OCI-LY1 (cell line): ENCODE data around the gene ADD2.

Experiments
- H2AFZ ChIP-seq: fragments of 200-600 bp; sonication (generic), shearing (Covaris generic); 2 replicates; pipeline ENCODE4 v1.6.0; 2014; ENCODE audit warnings: antibody characterized with exemption, mild to moderate bottlenecking, low read length
- H3F3A ChIP-seq: fragments of 200-600 bp; sonication (generic), shearing (Covaris generic); 2 replicates; pipeline ENCODE4 v1.6.0; 2014; ENCODE audit warnings: mild to moderate bottlenecking, antibody characterized with exemption, low read length, moderate library complexity; ENCODE audit not compliant: insufficient read depth
- H3K27ac ChIP-seq: fragments of 200-600 bp; sonication (generic); 2 replicates; pipeline ENCODE4 v1.5.1; 2014; ENCODE audit warnings: low read length, mixed run types, mild to moderate bottlenecking, low read depth; ENCODE audit not compliant: poor library complexity, severe bottlenecking
- H3K27me3 ChIP-seq: fragments of 200-600 bp; sonication (generic); 2 replicates; pipeline ENCODE4 v1.6.0; 2014; ENCODE audit warnings: antibody characterized with exemption, mild to moderate bottlenecking, low read length, moderate library complexity; ENCODE audit not compliant: insufficient read depth
- H3K36me3 ChIP-seq: fragments of 200-600 bp; sonication (generic); 2 replicates; pipeline ENCODE4 v1.6.1; 2014; ENCODE audit warnings: mild to moderate bottlenecking, antibody characterized with exemption, low read length, moderate library complexity, mixed read lengths; ENCODE audit not compliant: insufficient read depth
- H3K4me1 ChIP-seq: fragments of 200-600 bp; sonication (generic); 2 replicates; pipeline ENCODE4 v1.5.1; 2014; ENCODE audit warnings: mild to moderate bottlenecking, low read length, moderate library complexity; ENCODE audit not compliant: insufficient read depth, severe bottlenecking
- H3K4me2 ChIP-seq: fragments of 200-600 bp; sonication (generic), shearing (Covaris generic); 2 replicates; pipeline ENCODE4 v1.6.1; 2014; ENCODE audit warnings: low read length
- H3K4me3 ChIP-seq: fragments of 200-600 bp; sonication (generic); 2 replicates; pipeline ENCODE4 v1.5.1; 2014; ENCODE audit warnings: low read length, low read depth, mild to moderate bottlenecking, mixed read lengths; ENCODE audit not compliant: poor library complexity, severe bottlenecking
- H3K79me2 ChIP-seq: fragments of 200-600 bp; shearing (Covaris generic); 2 replicates; pipeline ENCODE4 v1.6.1; 2016; ENCODE audit warnings: mixed run types, low read length, mixed read lengths; ENCODE audit not compliant: insufficient read depth
- H3K9ac ChIP-seq: fragments of 200-600 bp; sonication (generic), shearing (Covaris generic); 2 replicates; pipeline ENCODE4 v1.6.1; 2014; ENCODE audit warnings: mild to moderate bottlenecking, low read length, mixed read lengths
- H3K9me2 ChIP-seq: fragments of 200-600 bp; sonication (generic), shearing (Covaris generic); 2 replicates; pipeline ENCODE4 v1.6.1; 2014; ENCODE audit warnings: low read depth, mild to moderate bottlenecking, low read length, mixed read lengths
- H3K9me3 ChIP-seq: fragments of 200-600 bp; shearing (Covaris generic); 2 replicates; pipeline ENCODE4 v1.6.1; 2014; ENCODE audit warnings: low read length, mixed read lengths
- H4K20me1 ChIP-seq: fragments of 200-600 bp; sonication (generic), shearing (Covaris generic); 2 replicates; pipeline ENCODE4 v1.6.0; 2016; ENCODE audit warnings: mild to moderate bottlenecking, low read length; ENCODE audit not compliant: insufficient read depth
- EZH2 ChIP-seq: fragments of 200-600 bp; sonication (generic), shearing (Covaris generic); IDR thresholded peaks from 2 replicates; pipeline ENCODE4 v1.8.0; 2017; ENCODE audit warnings: borderline replicate concordance, mixed run types, mild to moderate bottlenecking, antibody characterized with exemption, low read length, moderate library complexity, mixed read lengths
- TF ChIP-seq, protein P1 (sequence below): fragments of 200-600 bp; sonication (generic), shearing (Covaris generic); IDR thresholded peaks from 2 replicates; pipeline ENCODE4 v1.5.1; 2017; ENCODE audit warnings: mild to moderate bottlenecking, antibody characterized with exemption, low read length, moderate library complexity, mixed read lengths

Gene ADD2

DNA sequence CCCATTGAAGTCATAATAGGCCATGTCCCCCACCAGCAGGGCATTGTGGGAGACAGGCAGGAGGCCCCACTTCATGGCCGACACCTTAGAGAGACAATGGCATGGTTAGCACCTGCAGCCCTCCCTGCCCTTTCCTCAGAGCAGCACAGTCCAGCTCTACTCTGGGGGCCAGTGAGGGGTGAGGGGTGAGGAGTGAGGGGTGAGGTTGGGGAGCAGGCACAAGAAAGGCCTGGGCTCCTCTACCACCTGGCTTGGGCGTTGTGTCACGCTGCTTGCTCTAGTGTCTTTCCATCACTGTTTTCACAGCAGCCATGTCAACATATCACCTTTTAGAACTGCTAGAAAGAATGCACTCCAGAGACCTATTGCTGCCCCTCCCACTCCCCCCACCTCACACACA is 77.2 kb downstream of the ADD2 start:
- no peak overlapping the region for H3K9ac ChIP-seq
- no peak overlapping the region for H3K27ac ChIP-seq
- no peaks in the 10 kb centered on the region for H3K79me2 ChIP-seq
- no peaks in the 10 kb centered on the region for H3K9me3 ChIP-seq
- no peaks in the 10 kb centered on the region for H3F3A ChIP-seq
- no peak overlapping the region for H3K4me3 ChIP-seq
- H2AFZ ChIP-seq, result no peak overlapping the region
- no peaks in the 10 kb centered on the region for H3K36me3 ChIP-seq
- TF ChIP-seq, protein P1, sequence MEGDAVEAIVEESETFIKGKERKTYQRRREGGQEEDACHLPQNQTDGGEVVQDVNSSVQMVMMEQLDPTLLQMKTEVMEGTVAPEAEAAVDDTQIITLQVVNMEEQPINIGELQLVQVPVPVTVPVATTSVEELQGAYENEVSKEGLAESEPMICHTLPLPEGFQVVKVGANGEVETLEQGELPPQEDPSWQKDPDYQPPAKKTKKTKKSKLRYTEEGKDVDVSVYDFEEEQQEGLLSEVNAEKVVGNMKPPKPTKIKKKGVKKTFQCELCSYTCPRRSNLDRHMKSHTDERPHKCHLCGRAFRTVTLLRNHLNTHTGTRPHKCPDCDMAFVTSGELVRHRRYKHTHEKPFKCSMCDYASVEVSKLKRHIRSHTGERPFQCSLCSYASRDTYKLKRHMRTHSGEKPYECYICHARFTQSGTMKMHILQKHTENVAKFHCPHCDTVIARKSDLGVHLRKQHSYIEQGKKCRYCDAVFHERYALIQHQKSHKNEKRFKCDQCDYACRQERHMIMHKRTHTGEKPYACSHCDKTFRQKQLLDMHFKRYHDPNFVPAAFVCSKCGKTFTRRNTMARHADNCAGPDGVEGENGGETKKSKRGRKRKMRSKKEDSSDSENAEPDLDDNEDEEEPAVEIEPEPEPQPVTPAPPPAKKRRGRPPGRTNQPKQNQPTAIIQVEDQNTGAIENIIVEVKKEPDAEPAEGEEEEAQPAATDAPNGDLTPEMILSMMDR, result no peak
- no peak for TF ChIP-seq EZH2
- no peaks in the 10 kb centered on the region for H3K9me2 ChIP-seq
- H4K20me1 ChIP-seq, result no peaks in the 10 kb centered on the region
- no peaks in the 10 kb centered on the region for H3K27me3 ChIP-seq
- no peak overlapping the region for H3K4me2 ChIP-seq
- no peaks in the 10 kb centered on the region for H3K4me1 ChIP-seq

DNA sequence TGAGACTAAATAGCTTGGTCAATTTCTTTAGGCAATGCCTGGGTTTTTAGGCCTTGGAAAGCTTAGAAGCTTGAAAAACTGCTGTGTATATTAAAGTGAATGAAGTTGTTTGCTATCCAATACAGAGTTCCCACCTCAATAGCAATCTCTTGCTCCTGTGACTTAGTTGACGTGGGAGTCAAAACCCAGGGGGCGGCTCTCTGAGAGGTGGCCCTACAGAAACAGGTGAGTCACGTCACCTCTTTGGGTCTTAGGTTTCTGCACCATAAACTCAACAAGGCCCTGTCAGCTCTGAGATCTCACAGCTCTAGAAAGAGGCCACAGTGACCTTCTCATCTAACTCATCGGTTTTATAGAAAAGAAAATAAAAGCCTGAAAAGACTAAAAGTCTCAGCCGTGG is 79.6 kb downstream of the ADD2 start:
- no peaks in the 10 kb centered on the region for H3K27me3 ChIP-seq
- H3K79me2 ChIP-seq, result no peaks in the 10 kb centered on the region
- no peaks in the 10 kb centered on the region for H3F3A ChIP-seq
- no peak overlapping the region for H3K4me2 ChIP-seq
- no peaks in the 10 kb centered on the region for H3K36me3 ChIP-seq
- no peaks in the 10 kb centered on the region for H4K20me1 ChIP-seq
- no peak overlapping the region for H2AFZ ChIP-seq
- no peak overlapping the region for H3K27ac ChIP-seq
- H3K4me1 ChIP-seq, result no peaks in the 10 kb centered on the region
- no peaks in the 10 kb centered on the region for H3K9me2 ChIP-seq
- no peak overlapping the region for H3K4me3 ChIP-seq
- TF ChIP-seq EZH2, result no peak
- TF ChIP-seq, protein P1, result no peak
- no peak overlapping the region for H3K9ac ChIP-seq
- H3K9me3 ChIP-seq, result no peaks in the 10 kb centered on the region

DNA sequence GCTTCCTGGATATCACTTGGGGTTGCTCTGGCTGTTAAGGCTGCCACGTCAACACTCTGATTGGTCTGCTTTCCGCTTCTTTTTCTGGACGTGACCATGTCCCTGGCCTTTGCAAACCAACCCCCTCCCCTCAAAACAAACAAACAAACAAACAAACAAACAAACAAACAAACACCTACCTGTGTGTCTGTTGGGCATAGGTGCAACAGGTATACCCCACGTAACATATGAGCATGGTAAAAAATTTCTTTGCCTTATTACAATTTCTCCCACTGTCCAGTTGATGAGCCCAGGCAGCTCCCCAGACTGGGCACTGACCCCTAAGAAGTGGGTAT is 80.6 kb downstream of the ADD2 start:
- Histone ChIP-seq H3K4me2 (no peak overlapping the region), H3K36me3 (no peaks in the 10 kb centered on the region), H3K79me2 (no peaks in the 10 kb centered on the region), H3K27ac (no peak overlapping the region), H3K9me2 (no peaks in the 10 kb centered on the region), H2AFZ (no peak overlapping the region), H3K9me3 (no peaks in the 10 kb centered on the region), H3K4me3 (no peak overlapping the region), H3K4me1 (no peaks in the 10 kb centered on the region), H3K9ac (no peak overlapping the region), H4K20me1 (no peaks in the 10 kb centered on the region), H3F3A (no peaks in the 10 kb centered on the region), H3K27me3 (no peaks in the 10 kb centered on the region)
- TF ChIP-seq, protein P1, result no peak
- TF ChIP-seq EZH2, result no peak
